ENCODE results near the gene IRAK2. TPM values are rescaled to one million over a fixed set of nuclear protein-coding genes. Genes with fewer than 3 reads are reported as not detected.

IRAK2 gene
- total and polyA plus RNA-seq, 2 donors (not counting 3 experiments of a cell fraction or from before 2014, with no cell fraction given), result 7.9 to 10.0 TPM

DNA sequence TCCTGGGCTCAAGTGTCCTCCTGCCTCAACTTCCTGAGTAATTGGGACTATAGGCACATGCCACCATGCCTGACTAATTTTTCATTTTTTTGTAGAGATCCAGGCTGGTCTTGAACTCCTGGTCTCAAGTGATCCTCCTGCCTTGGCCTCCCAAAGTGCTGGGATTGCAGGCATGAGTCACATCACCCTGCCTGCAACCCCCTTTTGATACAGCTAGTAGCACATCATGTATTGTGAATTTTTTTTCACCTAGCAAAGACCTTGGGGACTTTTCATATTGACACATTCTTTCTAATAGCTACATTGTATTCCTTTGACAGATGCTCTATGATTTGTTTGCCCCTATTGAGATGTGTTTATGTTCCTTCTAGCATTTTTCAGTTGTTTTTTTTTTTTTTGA is 14.2 kb downstream of the IRAK2 start:
- Histone ChIP-seq H3K36me3 (ENCODE audit: control insufficient read depth in 2 of 2, extremely low read depth in 1 of 2, insufficient read depth in 2 of 2, low read length in 2 of 2) (no peaks in the 10 kb centered on the region), H3K9ac (replicated peaks; ENCODE audit: extremely low read depth, insufficient read depth, low read length) (no peak overlapping the region), H2AFZ (ENCODE audit: low read depth, low read length) (no peak overlapping the region), H3K27me3 (ENCODE audit: control insufficient read depth in 2 of 2, insufficient read depth in 2 of 2, low read length in 2 of 2) (no peaks in the 10 kb centered on the region), H3K4me3 (replicated peaks in 1 of 3; ENCODE audit: insufficient read depth in 1 of 3, low read depth in 1 of 3, low read length in 3 of 3) (no peak overlapping the region), H3K4me1 (ENCODE audit: control insufficient read depth, extremely low read depth, insufficient read depth, low read length) (peaks cover 5% of the 10 kb centered on the region), H3K79me2 (ENCODE audit: control insufficient read depth, insufficient read depth, low read length) (no peaks in the 10 kb centered on the region), H3K27ac (ENCODE audit: insufficient read depth, low read depth, low read length) (no peak overlapping the region), H3K9me3 (replicated peaks; ENCODE audit: control insufficient read depth, insufficient read depth, low read length) (no peaks in the 10 kb centered on the region), H3K4me2 (ENCODE audit: insufficient read depth, low read length) (no peak overlapping the region), H3K9me1 (replicated peaks; ENCODE audit: control insufficient read depth, extremely low read depth, insufficient read depth, low read length) (no peaks in the 10 kb centered on the region), H4K20me1 (replicated peaks; ENCODE audit: control insufficient read depth, extremely low read depth, insufficient read depth, low read length) (no peaks in the 10 kb centered on the region)
- ChIA-PET POLR2A (no interaction called here), CTCF (interaction anchor here (0.8 to 1.5 kb wide), 3 partner anchors 11 to 84 kb away, joined by 3 to 5 read pairs (median 5); no protein-coding TSS in a partner anchor)
- peak; percentile 37 for FAIRE-seq
- dilution Hi-C loops (cut with MboI; ENCODE audit: extremely low pct_ligation_motif_present, low sequenced_read_pairs), result no loop called here
- DNase-seq (ENCODE audit: low read depth, low spot score), result no peak
- no peak for TF ChIP-seq POLR2A (IDR thresholded peaks at IDR 0.05; ENCODE audit: low read depth, low read length)
- TF ChIP-seq FOS (IDR thresholded peaks at IDR 0.05; ENCODE audit: borderline replicate concordance, insufficient read depth, low read length), result no peak
- TF ChIP-seq GATA2 (IDR thresholded peaks at IDR 0.05; ENCODE audit: insufficient read depth, insufficient read length, low read depth, low read length), result no peak
- TF ChIP-seq JUN (IDR thresholded peaks at IDR 0.05; ENCODE audit: borderline replicate concordance, insufficient read depth, insufficient read length, low read depth), result no peak
- TF ChIP-seq MYC (IDR thresholded peaks at IDR 0.05; ENCODE audit: low read depth, low read length), result no peak
- TF ChIP-seq, protein P1, sequence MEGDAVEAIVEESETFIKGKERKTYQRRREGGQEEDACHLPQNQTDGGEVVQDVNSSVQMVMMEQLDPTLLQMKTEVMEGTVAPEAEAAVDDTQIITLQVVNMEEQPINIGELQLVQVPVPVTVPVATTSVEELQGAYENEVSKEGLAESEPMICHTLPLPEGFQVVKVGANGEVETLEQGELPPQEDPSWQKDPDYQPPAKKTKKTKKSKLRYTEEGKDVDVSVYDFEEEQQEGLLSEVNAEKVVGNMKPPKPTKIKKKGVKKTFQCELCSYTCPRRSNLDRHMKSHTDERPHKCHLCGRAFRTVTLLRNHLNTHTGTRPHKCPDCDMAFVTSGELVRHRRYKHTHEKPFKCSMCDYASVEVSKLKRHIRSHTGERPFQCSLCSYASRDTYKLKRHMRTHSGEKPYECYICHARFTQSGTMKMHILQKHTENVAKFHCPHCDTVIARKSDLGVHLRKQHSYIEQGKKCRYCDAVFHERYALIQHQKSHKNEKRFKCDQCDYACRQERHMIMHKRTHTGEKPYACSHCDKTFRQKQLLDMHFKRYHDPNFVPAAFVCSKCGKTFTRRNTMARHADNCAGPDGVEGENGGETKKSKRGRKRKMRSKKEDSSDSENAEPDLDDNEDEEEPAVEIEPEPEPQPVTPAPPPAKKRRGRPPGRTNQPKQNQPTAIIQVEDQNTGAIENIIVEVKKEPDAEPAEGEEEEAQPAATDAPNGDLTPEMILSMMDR (IDR thresholded peaks at IDR 0.05; ENCODE audit: extremely low read depth in 1 of 2, insufficient read depth in 1 of 2, low read depth in 1 of 2, low read length in 2 of 2), result no peak
- no peak for TF ChIP-seq EZH2 (IDR thresholded peaks at IDR 0.05; ENCODE audit: borderline replicate concordance, low read depth, low read length, severe bottlenecking)
- TF ChIP-seq POLR2AphosphoS5 (IDR thresholded peaks at IDR 0.05; ENCODE audit: insufficient read depth, low read depth, low read length), result no peak
- intact Hi-C loops (cut with micrococcal nuclease), result no loop called here
- no TSS peak for BruUV-seq (replicated peaks)
